EL (cell line): ENCODE results near the gene CDA.

Experiments used
- DNase-seq: peaks from one replicate; pipeline ENCODE4 v3.0.0-alpha.2; 2016

The CDA gene

DNA sequence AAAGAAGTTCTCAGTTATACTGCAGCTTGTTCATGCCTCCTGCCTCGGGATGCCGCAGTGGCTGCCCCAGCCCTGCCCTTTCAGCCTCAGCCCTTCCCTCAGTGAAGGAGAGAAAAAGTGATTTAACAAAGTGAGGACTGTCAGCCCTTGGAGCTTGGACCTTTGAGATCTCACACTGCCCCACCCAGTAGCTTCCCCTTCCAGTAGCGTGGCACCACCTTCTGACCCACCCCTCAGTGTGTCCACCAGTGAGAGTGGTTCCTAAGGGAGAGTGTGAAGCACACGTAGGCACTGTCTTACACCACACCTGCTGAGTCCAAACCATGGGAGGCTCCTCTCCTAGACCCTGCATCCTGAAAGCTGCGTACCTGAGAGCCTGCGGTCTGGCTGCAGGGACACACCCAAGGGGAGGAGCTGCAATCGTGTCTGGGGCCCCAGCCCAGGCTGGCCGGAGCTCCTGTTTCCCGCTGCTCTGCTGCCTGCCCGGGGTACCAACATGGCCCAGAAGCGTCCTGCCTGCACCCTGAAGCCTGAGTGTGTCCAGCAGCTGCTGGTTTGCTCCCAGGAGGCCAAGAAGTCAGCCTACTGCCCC is at the start of gene CDA:
CDA (plus strand) TSS at position 464 of the 592 bp plus-strand sequence; CDS start at position 497, 33 bp downstream.
- no peak for DNase-seq

DNA sequence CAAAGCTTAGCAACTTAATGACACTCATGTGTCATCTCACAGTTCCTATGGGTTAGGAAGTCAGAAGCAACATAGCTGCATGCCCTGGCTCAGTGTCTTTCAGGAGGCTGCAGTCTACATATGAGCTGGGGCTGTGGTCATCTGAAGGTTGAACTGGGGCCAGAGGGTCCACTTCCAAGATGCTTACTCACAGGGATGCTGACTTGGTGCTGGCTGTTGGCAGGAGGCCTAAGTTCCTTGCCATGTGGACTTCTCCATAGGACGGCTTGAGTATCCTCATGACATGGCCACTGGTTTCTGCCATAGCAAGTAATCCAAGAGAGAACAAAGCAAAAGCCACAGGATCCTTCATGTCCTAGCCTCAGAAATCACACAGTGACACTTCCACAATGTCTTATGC is 48.6 kb upstream of the CDA start:
- DNase-seq, result peak; percentile 41

DNA sequence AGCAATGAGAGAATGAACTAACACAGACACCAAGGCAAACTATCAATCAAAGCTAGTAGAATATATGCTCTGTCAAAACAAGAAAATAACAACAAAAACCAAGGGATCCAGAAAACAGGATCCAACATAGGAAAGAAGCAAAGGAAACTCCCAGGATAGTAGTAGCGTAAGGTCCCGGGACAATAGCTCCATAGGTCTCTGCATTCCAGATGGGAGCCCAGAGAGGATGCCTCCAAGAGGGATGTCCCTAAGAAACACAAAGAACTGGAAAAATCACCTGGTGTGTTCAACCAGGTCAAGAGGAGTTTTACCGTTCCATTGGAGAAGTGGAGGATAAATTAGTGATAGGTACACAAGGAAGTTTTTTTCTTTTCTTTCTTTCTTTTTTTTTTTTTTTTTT is 42.3 kb upstream of the CDA start:
- DNase-seq, result no peak

DNA sequence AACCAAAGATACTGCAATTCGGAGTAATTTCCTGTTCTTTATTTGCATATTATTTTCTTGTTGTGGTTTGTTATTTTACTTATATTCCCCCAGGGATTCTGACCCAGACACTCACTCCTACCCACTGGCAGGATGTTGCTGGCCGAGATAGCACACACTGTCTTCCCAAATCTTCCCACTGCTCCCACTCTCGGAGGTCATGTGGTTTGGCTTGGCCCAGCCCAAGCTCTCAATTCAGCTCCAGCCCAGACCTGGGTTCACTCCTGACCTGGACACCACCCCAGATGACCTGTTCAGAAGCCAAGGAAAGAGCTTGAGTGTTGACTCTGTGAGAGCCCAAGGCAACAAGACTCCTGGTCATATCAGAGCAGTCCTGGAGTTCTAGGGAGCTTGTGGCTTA is 37.7 kb upstream of the CDA start:
- no peak for DNase-seq

DNA sequence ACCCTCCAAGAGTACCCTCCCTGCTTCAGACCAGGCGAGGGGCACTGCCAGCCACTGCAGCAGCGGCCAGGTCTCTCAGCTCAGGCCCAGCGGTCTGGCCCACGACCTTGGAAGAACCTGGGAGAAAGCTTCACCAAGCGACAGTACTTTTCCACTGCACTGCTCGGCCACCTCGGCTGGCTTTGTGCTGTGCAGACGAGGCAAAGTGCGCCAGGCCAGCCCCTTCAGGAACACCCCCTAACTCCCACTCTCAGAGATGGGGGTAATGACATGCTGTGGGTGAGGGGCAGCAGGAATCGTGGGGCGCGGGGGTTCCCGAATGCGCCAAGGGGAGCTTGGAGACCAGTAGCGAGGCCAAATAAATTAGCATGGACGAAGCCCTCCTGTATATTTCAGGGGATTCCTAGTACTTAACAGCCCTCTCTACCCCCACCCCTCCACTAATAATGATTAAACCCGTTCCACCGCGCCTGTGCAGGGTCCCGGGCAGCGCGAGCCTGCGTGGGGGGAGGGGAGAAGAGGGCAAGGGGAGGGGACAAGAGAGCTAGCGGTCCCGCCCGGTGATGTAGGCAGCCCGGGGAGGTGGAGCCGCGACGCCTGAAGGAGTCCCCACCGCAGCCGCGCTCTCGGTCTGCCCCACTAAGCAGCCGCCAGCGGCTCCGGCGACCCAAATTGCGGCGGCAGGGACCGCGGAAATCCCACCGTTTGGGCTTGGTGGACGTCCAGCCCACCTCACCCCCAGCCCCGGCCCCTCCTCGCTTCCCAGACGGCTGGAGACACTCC is 36.8 kb upstream of the CDA start, which contains the start of gene FAM43B:
FAM43B (plus strand) TSS at position 629 of the 783 bp plus-strand sequence. CDS start 401 bp downstream, outside the sequence.
- peak; percentile 31 for DNase-seq

DNA sequence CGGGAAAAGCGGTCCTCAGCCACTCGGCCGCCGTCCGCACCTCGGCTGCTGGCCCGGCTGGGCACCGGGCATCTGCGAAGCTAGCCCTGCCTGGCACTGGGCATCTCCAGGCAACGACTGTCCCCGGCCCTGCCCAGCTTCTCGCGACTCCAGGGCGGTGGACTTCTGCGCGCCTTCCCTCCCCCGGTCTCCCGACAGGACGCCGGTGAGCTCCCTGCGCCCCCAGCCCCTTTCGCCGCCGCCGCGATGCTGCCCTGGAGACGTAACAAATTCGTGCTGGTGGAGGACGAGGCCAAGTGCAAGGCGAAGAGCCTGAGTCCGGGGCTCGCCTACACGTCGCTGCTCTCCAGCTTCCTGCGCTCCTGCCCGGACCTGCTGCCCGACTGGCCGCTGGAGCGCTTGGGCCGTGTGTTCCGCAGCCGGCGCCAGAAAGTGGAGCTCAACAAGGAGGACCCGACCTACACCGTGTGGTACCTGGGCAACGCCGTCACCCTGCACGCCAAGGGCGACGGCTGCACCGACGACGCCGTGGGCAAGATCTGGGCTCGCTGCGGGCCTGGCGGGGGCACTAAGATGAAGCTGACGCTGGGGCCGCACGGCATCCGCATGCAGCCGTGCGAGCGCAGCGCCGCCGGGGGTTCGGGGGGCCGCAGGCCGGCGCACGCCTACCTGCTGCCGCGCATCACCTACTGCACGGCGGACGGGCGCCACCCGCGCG is 36.0 kb upstream of the CDA start:
- DNase-seq, result peak; percentile 7

DNA sequence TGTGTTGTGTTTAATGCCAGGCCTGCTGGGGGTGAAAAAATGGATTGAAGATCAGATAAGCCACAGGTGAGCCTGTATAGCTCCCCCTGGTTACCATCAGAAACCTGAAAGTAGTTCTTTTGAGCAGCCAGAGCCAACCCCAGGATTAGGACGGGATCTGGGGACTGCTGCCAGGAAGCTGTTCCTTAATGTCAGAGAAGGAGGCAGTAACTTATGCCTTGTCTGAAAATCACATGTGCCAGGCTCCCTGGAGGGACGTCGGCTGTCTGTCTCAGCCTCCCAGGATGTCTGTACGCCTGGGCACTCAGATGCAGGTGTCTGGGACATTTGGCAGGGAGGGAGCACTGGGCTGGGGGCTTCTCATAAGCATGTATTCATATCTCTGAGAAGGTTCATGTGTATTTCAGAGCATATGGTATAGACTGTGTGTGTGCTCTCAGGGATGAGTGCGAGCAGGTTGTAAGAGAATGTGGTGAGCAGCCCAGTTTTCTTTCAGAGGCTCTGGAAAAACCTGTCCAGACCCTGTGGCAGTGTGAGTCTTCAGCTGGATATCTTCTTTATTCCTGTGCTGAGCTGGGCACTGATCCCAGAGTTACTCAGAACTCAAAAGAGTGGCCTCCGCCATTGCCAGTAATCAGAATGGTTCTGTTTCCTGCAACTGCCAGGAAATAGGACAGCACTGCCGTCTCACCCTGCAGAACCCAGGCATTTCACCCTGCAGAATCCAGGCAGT is 33.7 kb upstream of the CDA start:
- DNase-seq, result no peak

DNA sequence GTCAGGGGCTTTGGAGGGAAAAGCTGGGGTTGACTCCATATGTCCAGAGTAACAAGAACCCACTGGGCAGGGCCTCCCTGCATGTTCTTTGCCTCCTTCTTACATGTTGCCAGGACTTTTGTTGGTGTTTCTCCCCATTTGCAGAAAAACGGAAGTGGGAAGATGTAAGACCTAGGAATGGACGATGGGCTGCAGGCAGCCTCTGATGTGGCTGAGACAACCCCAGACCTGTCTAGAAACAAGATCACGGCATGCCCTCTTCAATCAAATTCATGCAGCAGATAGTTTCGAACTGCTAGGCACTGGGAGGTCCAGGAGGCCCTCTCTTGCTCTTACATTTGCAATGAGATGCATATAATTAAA is 33.2 kb upstream of the CDA start:
- no peak for DNase-seq

DNA sequence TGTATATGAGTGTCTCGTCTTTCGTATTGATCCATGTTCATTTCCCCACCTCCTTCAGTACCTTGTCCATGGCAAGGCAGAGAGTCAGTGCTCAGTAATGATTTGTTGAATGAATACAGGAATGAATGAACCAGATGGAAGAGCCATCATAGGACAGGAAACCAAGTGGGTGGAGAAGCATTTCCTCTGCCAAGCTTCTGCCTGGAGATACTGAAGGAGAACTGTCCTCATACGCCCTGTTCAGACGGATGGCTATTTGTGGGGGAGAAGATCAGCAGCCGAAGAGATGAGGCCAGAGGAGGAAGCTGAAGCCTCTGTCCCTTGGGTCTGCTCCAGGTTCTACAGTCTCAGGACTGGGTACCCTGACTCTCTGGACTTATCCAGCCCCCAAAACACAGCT is 30.7 kb upstream of the CDA start:
- DNase-seq, result no peak

DNA sequence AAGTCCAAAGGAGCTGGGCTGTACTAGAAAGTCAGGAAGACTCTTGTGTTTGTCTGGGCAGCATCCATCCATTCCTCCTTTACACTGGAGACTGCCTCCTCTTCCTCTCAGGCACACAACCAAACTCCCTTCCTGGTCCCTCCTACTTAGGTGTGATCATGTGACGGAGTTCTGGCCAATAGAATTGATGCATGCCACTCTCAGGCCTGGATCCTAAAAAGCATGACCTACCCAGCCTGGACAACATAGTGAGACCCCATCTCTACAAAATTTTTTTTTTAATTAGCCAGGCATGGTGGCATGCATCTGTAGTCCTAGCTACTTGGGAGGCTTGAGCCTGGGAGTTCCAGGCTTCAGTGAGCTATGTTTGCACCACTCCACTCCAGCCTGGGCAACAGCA is 27.9 kb upstream of the CDA start:
- no peak for DNase-seq

DNA sequence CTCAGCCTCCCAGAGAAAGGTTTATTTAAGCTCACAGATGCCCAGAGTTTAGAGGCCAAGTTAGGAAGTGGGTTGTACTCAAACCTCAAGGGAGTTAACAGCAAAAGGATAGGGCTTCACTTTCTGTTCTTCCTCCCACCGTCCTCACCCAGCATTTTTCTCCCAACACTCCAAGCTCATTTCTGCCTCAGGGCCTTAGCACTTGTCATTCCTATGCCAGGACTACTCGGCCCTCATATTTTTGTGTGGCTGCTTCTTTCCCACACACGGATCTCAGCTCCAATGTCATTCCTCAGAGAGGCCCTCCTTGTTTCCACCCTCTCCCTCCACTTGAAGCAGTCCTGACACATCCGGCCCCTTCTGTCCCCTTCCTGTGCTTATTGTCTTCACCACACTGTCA is 23.7 kb upstream of the CDA start:
- DNase-seq, result no peak

DNA sequence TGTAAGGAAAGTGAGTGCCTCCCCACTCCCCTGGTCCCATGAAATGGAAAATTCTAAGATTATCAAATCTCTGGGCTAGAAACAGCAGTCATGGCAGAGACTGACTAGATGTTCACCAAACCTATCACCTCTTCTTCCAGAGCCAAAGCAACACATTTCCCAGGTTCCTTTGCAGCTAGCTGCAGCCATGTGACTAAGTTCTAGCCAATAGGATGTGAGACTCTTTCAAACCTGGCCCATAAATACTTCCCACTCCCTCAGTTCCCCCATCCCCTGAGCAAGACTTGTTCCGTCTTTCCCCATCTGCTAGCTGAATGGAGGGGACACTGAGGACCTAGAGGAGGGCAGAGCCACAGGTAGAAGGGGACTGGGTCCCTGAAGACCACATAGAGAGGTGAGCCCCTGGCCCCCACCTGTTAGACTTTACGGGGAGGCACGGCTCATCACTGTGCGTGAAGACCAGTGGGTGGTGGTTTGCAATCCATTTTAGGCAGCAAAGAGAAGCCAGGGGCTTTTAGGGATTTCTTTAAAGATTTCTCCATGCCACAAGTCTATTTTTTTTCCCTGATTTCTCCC is 19.3 kb upstream of the CDA start:
- DNase-seq, result no peak

DNA sequence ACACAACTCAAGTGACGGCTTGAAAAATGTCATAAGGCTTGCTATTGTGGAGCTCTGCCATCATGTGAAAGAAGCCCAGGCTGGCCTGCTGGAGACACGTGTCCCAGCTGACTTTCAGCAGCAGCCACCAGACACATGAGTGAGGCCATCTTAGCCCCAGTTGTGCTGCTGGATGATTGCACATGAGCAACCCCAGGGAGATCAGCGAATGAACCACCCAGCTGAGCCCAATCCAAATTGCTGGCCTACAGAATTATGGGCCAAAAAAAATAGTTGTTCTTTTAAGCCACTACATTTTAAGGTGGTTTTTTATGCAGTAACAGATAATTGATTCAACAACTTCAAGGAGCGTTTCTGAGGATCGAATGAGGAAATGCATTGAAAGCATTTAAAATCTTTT is 17.5 kb upstream of the CDA start:
- no peak for DNase-seq

DNA sequence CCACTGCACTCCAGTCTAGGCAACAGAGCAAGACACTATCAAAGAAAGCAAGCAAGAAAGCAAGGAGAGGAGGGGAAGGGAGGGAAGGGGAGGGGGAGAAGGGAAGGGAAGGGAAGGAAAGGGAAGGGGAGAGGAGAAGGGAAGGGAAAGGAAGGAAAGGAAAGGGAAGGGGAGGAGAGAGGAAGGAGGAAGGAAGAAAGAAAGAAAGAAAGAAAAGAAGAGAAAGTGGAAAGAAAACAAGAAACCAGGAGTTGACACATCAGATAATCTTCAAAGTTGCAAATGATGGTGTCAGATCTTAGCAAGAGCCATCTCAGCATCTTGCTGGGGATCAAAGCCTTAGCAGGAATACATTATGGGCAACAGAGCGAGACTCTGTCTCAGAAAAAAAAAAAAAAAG is 14.9 kb upstream of the CDA start:
- no peak for DNase-seq

DNA sequence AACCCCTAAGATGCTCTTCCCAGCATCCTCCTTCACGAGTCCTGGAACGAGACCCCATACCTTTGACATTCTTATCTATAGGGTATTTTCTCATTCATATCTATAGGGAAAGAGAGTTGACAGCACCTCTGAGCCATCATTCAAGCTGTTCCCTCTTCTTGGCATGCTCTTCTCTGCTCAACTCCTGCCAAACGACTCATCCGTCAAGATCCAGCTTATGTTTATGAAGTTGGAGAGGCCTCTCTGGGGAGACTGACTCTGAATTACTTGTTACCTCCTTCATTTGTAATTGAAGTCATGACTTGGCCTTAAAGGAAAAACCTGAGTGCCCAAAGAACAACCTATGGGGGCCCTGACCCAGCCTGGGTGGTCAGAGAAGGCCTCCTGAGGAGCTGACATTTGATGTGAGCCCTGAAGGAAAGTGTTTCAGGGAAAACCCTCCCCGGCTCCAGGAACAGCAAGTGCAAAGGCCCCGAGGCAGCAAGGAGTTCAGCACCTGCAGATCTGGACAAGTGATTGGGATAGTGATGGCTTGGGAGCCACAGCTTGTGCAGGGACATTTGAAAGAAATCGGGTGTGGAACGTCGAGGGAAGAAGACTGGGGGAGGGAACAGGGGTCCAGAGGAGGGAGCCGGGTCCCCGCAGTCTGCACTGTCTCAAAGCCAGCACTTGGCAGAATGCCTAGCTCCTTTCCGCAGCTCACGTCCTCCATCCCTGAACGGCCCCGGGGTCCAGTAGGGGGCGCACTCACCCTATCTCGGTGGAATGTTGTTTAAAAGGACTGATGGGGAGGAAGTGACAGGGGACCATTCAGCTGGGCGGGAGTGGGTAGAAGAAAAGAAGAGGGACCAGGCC is 14.0 kb upstream of the CDA start:
- DNase-seq, result peak; percentile 88

DNA sequence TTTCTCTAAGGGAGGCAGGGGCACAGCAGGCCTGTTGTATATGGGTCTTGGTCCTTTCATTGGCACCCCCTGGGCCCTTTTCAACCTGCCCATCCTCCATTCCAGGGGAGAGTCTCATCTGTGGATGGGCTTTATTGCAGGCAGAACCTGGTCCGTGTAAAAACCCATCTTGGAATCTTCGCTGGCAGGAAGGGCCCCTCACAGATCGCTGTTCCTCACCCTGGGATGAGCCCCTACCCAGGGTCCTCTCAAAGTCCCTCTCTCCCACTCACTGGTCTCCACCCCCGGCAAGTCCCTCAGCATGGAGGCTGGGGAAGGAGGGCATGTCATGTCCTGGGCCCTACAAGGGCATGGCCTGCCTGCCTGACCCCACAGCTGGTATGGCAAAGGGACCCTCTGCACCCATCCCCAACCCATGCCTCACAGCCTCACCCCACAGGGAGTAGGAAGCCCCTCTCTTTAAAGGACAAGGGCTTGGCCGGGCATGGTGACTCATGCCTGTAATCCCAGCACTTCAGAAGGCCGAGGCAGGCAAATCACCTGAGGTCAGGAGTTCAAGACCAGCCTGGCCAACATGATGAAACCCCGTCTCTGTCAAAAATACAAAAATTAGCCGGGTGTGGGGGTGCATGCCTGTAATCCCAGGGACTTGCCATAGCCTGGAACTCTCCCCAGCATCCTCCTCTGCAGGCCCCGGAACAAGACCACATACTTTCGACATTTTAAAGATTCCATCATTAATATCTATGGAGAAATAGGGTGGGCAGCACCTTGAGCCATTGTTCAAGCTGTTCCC is 13.2 kb upstream of the CDA start:
- DNase-seq, result no peak

DNA sequence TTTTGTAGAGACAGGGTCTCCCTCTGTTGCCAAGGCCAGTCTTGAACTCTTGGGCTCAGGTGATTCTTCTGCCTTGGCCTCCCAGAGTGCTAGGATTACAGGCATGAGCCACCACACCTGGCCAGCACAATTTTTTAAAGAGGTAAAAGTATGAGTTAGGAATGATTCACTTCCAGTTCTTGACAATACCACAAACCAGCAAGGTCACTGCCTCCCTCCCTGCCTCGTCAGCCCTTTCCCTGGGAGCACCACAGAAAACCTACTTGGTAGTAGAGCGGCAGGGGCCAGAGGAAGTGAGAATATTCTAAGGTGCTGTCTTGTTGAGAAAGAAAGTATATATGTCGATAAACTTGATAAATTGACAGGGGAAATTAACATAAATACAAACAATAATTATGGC is 10.8 kb upstream of the CDA start:
- DNase-seq, result no peak

DNA sequence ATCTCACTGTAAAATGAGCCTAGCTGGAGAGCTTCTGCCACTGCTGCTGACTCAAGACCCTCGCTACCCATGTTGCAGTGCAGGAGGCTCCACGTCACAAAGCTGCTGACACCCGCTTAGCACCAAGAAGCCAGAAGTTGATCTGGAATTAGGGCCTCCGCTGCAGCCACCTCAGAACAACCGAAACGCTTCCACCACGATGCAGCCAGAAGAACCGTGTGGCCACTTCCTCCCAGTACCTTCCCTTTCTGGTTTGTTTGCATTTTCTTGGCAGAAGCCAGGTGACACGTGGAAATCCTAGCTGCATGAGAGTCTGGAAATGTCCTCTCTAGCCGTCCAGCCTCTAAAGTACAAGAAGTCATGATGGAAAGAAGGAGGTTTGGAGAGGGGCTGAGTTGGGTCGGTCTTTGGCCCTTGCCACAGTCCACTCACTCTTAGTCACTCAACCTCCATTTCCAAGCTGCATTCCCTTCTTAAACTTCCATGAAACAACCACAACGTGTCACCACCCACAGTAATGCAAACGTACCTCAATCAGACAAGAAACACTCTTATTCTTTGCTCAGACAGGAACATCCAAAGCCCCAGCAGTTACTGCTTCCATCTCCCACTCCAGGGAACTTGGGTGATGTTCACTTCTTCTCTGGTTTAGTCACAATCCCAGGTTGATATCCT is 10.0 kb upstream of the CDA start:
- peak; percentile 37 for DNase-seq

DNA sequence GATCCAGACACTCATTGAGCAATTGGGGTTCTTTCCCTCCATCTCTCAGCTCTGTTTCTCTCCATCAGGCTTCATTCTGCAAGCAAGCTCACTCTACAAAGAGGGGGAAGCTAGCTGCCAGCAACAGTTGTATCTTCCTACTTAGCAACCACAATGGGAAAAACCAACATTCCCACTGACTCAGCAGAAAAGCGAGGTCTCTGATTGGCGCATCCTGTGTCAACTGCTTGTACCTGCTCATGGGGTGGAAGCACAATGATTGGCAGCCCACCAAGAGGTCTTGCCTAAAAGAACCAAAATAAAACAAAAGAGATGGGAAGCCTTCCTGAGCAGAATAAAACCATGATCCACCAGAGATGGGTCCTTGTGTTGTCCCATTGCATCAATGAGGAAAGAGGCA is 4.0 kb upstream of the CDA start:
- no peak for DNase-seq

DNA sequence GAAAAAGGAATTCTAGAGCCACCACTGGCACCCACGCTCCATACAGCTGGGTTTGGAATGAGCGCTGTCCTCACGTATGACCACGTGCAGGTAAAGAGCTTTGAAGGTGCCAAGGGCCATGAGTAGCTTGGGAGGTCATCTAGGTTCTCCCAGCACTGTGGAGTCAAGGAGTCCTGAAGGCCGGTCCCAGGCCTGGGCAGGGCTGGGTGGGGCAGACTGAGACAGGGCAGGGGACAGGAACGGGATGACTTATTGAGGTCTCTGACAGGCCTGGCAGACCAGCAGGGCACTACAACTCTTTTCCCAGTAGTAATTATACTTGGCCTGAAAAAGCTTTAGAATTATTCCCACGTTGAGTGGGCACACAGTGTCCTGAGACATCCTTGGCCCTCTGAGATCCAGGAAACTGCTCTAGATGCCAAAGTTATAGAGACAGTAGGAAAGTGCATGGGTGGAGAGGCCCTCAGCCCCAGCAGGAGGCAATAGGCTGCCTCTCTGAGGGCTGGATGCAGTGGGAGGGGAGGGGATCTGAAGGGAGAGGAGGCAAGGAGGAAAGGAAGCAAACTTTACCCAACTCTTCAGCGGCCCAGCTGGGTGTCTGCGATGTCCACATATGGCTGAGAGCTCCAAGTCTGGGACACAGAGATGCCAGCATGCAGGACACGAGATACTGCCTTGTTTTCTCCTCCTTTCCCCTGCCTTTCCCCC is 1.8 kb upstream of the CDA start:
- DNase-seq, result no peak
